ENCODE measurements around the gene UBAP1L.
"Not testable (repeated sequence)": the region's sequence is repeated elsewhere in the genome, so short reads cannot be mapped to it uniquely, and the experiment has no call there.

UBAP1L gene

DNA sequence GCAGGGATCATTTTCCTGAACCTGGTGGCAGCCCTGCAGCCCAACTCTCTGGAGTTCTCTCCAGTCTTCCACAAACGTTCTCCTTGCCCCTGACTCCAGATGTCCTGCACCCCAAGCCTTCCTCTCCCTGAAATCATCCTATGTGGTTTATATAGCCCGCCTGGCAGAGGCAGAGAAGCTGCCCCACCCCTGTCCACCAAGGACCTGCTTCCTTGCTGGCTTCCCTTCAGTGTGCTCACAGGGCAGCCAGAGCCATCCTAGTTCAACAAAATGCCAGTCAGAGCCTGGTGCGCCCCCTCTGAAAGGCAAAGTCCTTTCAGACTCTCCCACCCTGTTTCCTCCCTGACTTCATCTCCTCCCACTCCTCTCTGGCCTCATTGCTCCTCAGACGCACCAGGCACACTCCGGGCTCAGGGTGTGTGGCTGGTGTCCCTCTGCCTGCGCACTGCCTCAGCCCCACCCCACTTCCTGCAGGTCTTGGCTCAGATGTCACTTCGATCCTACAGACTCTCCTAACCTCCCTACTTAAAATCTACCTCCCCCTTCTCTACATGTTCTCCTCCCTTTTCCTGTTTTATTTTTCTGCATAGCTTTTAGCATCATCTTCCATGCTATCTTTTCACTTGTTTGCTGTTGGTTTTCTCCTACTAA lies 32.6 kb downstream of the UBAP1L start:
- DNase-seq, result no peak

DNA sequence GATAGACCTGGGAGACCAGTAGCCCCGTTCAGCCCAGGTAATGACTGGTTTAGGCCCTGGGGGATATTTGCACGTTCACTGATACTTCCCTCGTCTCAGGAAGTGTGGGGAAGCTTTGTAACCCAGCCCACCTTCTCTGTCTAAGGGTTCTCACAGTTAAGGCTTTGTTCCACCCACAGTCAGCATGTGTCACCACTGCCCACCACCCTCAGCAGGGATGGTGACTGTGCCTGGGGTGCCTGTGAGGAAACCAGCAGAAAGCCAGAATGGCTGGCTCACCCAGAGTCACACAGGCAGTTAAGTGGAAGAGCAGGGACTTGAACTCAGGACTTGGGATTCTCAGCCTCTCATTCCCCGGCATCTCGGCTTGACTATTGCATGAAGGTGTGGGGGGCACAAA lies 33.2 kb downstream of the UBAP1L start:
- DNase-seq, result no peak

DNA sequence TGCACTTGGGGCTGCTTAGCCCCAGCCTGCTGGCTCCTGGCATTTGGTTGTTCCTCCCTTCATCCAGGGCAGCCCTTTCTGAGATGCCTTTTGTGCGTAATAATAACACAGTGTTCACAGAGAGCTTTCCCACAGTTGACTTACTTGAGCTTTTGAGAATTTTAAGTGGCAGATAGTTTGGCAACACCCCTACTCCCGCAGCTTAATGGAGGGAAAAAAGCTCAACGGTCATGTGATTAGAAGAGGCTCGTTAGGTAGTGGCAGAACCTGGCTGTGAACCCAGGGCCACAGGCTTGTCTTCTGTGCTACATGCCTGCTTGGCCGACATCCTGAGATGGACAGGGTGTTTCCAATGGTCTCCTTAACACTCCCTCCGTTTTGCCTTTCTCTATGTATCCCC lies 33.7 kb downstream of the UBAP1L start:
- no peak for DNase-seq

DNA sequence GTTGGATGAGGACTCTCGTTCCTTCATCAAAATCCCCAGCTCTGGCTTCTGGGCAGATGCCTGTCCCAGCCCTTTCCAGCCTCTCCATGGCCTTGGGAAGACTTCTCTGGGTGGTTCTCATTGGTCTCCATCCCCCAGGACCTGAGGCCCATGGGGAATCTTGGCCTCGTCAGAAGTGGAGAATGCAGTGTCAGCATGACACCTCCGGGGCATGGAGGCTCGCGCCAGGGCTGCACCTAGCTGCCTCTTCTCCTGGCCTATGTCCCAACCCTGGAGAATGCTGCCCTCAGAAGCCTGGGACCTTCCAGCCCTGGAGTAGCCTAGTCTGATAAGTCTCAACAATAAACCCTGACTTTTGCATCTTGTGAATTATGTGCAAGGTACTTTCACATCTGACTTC lies 35.4 kb downstream of the UBAP1L start:
- DNase-seq, result no peak

DNA sequence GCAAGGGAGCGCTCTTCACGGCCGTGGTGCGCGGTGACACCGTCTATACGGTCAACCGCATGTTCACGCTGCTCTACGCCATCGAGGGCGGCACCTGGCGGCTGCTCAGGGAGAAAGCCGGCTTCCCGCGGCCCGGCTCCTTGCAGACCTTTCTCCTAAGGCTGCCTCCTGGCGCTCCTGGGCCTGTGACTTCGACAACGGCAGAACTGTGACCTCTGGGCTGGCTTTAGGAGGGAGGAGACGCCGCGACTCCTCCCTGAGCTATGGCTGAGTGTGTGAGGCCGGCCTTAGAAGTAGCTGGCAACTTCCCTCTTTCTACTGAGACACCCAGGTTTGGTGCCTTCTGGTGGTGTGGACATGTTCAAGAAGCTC lies 37.0 kb downstream of the UBAP1L start:
- DNase-seq, result no peak

DNA sequence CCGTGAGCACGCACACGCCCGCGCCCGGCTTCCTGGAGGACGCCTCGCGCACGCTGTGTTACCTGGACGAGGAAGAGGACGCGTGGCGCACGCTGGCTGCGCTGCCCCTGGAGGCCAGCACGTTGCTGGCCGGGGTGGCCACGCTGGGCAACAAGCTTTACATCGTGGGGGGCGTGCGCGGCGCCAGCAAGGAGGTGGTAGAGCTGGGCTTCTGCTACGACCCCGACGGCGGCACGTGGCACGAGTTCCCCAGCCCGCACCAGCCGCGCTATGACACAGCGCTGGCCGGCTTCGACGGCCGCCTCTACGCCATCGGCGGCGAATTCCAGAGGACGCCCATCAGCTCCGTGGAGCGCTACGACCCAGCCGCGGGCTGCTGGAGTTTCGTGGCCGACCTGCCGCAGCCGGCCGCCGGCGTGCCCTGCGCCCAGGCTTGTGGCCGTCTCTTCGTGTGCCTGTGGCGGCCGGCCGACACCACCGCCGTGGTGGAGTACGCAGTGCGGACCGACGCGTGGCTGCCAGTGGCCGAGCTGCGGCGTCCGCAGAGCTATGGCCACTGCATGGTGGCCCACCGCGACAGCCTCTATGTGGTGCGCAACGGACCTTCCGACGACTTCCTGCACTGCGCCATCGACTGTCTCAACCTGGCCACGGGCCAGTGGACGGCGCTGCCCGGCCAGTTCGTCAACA lies 37.6 kb downstream of the UBAP1L start:
- DNase-seq, result no peak

DNA sequence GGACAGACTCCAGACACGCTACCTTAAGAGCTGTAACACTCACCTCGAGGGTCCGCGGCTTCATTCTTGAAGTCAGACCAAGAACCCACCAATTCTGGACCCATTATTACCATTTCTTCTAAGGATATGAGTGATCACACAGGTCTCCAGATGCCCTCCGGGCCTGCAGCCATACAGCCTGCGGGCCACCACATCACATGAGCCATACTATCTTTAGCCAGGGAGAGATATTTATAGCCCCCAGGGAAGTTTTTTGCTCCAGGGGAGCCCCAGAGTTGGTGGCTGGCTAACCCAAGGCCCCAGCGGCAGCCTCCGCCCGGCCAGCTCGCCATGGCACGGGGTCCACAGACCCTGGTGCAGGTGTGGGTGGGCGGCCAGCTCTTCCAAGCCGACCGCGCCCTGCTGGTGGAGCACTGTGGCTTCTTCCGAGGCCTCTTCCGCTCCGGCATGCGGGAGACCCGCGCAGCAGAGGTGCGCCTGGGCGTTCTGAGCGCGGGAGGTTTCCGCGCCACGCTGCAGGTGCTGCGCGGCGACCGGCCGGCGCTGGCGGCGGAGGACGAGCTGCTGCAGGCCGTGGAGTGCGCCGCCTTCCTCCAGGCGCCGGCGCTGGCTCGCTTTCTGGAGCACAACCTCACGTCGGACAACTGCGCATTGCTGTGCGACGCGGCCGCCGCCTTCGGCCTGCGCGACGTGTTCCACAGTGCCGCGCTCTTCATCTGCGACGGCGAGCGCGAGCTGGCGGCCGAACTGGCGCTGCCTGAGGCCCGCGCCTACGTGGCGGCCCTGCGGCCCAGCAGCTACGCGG lies 38.3 kb downstream of the UBAP1L start, which contains the start of gene KBTBD13:
Gene KBTBD13, plus strand, starts transcription at position 261 of the 805 bp plus-strand sequence. Its CDS starts 70 bp downstream, at position 331.
- no peak for DNase-seq

DNA sequence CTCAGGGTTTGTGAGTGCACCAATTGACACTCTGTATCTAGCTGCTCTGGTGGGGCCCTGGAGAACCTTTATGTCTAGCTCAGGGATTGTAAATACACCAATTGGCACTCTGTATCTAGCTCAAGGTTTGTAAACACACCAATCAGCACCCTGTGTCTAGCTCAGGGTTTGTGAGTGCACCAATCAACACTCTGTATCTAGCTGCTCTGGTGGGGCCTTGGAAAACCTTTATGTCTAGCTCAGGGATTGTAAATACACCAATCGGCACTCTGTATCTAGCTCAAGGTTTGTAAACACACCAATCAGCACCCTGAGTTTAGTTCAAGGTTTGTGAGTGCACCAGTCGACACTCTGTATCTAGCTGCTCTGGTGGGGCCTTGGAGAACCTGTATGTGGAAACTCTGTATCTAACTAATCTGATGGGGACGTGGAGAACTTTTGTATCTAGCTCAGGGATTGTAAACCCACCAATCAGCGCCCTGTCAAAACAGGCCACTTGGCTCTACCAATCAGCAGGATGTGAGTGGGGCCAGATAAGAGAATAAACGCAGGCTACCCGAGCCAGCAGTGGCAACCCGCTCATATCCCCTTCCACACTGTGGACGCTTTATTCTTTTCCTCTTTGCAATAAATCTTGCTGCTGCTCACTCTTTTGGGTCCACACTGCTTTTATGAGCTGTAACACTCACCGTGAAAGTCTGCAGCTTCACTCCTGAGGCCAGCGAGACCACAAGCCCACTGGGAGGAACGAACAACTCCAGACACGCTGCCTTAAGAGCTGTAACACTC lies 39.2 kb downstream of the UBAP1L start:
- not testable (repeated sequence) for DNase-seq

DNA sequence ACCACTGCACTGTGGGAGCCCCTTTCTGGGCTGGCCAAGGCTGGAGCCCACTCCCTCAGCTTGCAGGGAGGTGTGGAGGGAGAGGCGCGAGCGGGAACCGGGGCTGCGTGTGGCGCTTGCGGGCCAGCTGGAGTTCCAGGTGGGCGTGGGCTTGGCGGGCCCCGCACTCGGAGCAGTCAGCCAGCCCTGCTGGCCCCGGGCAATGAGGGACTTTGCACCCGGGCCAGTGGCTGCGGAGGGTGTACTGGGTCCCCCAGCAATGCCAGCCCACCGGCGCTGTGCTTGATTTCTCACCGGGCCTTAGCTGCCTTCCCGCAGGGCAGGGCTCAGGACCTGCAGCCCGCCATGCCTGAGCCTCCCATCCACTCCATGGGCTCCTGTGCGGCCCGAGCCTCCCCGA lies 40.1 kb downstream of the UBAP1L start:
- not testable (repeated sequence) for DNase-seq

DNA sequence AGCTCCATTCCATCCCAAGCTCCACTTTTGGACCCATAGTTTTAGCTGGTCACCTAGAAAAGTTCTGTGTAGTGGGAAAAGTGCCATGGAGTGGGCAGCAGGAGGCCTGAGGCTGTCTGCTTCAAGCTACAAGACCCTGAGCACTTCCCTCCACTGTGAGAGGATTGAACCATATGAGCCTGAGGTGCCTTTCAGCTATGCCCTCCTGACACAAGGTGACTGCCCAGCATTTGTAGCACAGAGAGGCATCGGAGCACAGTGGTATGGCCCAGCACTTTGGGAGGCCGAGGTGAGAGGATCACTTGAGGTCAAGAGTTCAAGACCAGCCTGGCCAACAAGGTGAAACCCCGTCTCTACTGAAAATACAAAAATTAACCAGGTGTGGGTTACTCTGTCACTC lies 42.4 kb downstream of the UBAP1L start:
- no peak for DNase-seq

DNA sequence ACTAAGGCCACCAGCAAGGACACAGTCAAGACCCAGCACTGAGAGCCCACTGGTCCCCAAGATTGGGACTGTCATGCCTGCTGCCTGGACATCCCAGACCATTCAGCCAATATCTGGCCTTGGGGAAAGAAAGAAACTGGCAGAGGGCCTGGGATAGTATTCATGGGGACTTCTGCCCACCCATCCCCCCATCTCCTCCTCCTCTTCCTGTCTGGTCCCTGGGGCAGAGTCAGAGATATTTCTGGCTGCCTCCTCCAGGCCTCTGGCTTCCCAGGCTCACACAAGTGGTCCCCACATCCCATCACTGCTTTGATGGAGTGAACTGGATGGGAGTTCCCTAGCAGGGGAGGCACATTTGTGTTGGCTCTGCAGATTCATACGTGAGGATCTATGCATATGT lies 43.0 kb downstream of the UBAP1L start:
- no peak for DNase-seq

DNA sequence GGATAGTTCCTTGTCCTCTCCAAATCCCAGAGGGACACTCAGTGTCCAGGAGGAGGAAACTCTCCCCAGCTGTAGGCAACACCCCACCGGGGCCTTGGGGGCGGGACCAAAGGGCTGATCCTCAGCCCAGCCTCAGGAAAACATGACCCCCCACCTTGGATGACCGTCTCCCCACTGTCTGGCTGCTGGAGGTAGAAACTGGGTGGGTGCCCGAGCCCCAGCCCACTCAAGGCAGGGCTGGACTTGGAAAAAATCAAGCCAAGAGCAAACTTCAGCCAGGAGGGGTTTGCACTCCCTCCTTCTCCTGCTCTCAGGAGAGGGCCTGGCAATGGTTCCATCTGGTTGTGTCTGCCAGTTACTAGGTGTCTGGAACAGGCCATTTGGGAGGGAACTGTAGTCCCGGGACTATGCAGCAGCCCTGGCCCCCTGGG lies 43.6 kb downstream of the UBAP1L start:
- DNase-seq, result no peak

DNA sequence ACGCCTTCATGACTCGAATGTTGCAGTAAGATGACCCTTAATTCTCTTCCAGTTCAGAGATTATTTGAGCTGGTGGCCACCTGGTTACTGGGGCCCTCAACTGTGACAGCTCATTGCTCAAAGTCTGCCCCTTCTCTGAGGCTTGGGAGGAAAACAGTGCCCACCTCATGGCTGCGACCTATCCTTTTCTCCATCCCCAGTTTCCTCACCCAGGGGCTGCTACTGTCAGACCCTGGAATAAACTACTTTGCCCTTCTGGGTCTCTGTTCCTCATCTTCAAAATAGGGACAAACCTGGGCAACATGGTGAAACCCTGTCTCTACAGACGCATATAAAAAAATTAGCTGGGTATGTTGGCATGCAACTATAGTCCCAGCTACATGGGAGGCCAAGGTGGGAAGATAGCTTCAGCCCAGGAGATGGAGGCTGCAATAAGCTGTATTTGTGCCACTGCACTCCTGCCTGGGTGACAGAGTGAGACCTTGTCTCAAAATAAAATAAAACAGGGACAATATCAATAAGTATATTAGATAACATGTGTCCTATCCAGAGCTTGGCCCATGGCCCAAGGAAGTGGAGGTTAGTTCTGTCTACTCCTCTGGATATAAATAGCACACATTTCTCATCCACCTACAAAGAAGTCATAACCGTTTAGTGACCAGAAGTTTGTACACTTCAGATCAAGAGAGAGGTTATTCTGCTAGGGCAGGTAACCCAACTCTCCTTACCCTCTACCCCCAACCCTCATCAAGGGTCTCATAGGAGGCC lies 45.0 kb downstream of the UBAP1L start:
- no peak for DNase-seq

DNA sequence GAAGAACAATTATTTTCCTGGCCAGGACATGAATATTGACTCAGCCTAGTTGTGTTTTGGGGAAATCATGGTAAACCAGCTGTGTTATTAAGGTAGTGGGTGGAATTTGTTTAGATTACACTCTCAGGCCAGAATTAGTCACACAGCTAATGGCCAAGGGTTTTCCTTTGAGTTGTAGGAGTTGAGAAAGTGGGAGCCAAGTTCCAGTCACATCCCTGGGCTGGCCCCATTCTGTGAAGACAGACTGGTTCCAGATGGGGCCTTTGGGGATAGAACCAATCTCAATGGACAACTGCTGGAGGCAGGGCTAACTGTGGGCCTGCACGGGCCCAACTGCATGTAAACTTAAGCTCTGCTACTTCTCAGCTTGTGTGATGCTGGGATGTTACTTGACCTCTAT lies 45.8 kb downstream of the UBAP1L start:
- DNase-seq, result no peak

DNA sequence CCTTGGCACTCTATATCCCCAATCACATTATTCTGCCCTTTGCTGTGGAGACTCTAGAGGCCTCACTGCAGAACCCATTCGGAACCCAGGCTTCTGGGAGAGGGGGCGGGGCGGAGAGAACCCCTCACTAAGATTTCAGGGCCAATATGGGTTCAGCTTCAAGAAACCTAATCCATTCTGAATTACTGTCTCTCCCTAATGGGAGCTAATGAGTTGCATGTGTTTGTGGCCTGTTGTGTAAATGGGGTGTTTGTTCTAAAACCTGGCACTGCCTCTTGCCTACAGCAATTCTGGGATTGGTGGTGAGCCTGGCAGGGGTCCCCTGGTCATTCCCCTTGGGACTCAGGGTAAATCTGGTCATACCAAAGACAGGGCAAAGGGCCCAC lies 46.6 kb downstream of the UBAP1L start:
- DNase-seq, result no peak

DNA sequence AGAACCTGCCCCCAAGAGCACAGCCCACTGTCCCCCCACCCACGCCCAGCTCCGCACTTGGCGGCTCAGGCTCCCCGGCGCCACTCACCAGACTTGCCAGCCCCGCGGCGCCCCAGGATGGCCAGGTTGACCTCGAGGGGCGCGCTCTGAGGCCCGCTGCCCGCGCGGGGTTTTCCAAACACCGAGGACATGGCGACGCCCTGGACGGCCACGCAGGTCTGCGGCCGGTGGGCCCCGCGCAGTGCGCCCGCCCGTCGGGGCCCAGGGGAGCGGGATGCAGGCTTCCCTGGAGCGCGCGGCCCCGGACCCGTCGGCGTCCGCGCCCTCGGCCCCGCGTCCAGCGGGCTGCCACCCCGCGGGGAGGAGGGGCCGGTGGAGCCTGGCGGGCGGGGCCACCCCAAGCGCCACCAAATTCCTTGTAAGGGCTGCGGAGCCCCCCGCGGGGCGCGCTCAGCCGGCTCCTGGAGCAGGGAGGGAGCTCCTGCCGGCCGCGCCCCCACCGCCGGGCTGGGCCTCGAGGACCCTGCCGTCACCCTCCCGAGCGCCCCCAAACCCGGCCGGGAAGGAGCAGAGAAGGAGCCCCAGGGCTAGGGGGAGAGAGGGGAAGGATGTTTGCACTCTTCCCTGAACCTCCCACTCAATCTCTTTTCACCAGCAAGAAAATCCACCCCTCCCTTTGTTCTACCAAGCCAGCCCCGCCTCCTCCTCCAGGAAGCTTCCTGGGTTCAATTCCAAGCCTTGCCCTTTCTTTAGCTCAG lies 47.2 kb downstream of the UBAP1L start, which contains the start of gene RASL12:
Gene RASL12, minus strand, starts transcription at position 347 of the 758 bp plus-strand sequence. Its CDS starts 156 bp downstream, at position 191.
- DNase-seq, result no peak

DNA sequence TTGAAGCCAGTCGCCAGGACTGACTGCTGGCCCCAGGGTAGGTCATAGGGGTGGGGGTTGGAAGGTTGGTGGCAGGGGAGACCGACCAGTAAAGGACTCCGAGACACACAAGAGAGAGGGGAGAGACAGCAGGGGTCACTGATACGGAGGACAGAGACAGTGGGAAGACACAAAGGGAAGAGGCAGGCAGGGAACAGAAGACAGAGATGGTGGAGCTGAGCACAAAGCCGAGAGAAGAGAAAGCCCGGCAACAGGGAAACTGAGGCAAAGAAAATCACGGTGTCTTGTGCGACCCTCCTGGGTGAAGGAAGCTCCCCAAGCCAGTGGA lies 47.7 kb downstream of the UBAP1L start:
- DNase-seq, result no peak

DNA sequence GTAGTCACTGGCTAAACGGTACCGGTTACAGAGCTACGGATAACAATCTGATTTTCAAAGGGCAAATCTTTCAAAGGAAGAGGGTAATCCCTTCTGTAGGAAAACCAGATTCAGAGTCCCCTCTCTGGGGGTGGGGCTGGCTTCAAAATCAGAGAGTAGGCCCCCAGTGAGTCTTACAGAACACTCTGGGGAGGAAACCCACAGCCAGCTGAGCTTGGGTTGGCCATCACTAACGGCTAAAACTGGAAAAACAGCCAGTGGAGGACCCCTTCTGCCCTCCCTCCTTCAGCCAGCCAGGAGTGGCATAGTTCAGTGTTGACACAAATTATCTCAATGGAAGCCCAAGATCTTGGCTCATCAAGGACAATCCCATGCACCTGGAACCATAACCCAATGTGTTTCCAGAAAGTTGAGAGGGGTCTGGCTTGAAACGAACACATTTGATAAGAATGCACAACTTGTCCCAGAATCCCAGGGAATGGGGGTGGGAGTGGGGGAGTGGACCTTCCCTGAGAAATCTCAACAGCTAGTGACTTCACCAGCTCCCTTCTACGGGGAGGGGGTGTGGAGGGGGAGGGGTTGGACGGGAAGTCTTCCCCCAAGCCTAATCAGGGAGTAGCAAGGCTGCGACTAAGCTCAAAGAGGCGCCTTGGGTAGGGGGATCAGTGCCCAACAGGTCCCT lies 48.2 kb downstream of the UBAP1L start:
- DNase-seq, result no peak

DNA sequence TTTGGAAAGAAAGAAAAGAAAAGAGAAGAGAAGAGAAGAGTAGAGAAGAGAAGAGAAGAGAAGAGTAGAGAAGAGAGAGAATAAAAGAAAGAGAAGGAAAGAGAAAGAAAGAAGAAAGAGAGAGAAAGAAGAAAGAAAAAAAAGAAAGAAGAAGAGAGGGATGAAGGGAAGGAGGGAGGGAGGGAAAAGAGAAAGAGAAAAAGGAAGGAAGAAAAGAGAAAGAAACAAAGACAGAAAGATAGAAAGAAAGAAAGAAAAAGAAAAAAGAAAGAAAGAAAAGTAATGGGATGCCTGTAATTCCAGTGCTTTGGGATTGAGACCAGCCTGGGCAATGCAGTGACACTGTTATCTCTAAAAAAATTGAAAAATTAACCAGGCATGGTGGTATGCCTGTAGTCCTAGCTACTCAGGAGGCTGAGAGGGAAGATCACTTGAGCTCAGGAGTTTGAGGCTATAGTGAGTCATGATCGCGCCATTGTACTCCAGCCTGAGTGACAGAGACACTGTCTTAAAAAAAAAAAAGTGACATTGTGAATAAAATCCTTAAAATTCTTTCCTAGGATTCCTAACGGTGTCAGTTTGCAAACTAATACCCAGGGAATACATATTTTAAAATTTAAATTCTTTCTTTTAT lies 48.9 kb downstream of the UBAP1L start:
- DNase-seq, result no peak

DNA sequence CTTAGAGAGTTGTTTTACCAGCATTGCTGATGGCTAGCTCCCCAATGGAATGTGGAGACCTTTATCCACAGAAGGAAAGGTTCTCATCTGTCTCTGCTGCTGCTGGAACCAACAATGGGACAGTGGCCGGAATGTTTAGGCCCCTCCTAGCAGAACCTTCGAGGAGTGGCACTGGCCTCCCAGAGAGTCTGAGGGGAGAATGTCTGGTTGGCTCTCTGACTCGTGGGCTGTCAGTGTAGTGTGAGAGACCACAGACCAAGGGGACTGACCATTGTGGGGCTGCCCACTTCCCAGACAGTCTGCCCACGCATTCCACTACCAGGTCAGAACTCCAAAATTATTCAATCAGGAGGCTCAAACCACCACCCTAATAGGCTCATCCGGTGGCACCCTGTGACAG lies 52.3 kb downstream of the UBAP1L start:
- no peak for DNase-seq

Data from NCI-H187 treated with DMSO at 0.1 percent for 48 hours (cell line).